BJ (cell line): Measurements from ENCODE around the gene ADCYAP1R1. TPM values are rescaled to one million over a fixed set of nuclear protein-coding genes. Genes with fewer than 3 reads are reported as not detected.

Experiments
- CTCF ChIA-PET: fragments of 350-600 bp; formaldehyde crosslinking; extraction: SDS; loops from one replicate; lab custom pipeline; 2021; ENCODE audit warnings: antibody characterized with exemption, inconsistent platforms; lab: Yijun Ruan, JAX
- POLR2A ChIA-PET: fragments of 300-600 bp; sonication (Branson Sonifier 250); formaldehyde crosslinking; extraction: SDS; loops from one replicate; lab custom pipeline; 2021; ENCODE audit warnings: antibody characterized with exemption; lab: Charles Lee
- DNase-seq: peaks from one replicate; pipeline ENCODE4 v3.0.0-alpha.2; 2011; ENCODE audit warnings: low read depth
- H3K27me3 ChIP-seq: 2 replicates; pipeline ENCODE4 v1.6.0; 2011; ENCODE audit warnings: low read length; ENCODE audit not compliant: control insufficient read depth, insufficient read depth
- H3K36me3 ChIP-seq: 2 replicates; pipeline ENCODE4 v1.5.1; 2011; ENCODE audit warnings: low read length; ENCODE audit not compliant: control insufficient read depth, insufficient read depth
- H3K4me3 ChIP-seq: 2 replicates; pipeline ENCODE4 v1.5.1; 2011; ENCODE audit warnings: low read depth, mild to moderate bottlenecking, control low read depth, low read length
- CTCF ChIP-seq: IDR thresholded peaks from 2 replicates; pipeline ENCODE4 v1.5.1; 2011; ENCODE audit warnings: low read depth, mild to moderate bottlenecking, control low read depth, inconsistent platforms, low read length, moderate library complexity; ENCODE audit not compliant: insufficient read depth
- polyA plus RNA-seq: library from polyadenylated mRNA; depleted of rRNA; stranded (reverse); fragments of >200 nt; gene quantifications from 2 replicates; pipeline ENCODE4 v1.2.3, GENCODE V29; 2011

ADCYAP1R1 gene
- polyA plus RNA-seq, 1 experiment: not detected

- no peaks in the 10 kb centered on the region for H3K36me3 ChIP-seq
- ChIA-PET POLR2A (no interaction called here), CTCF (interaction anchor here (1.0 to 1.8 kb wide), 2 partner anchors 12 to 127 kb away, joined by 3 to 7 read pairs; no protein-coding TSS in a partner anchor)
- DNase-seq: no peak
- TF ChIP-seq CTCF: no peak
- no peak overlapping the region for H3K4me3 ChIP-seq
- no peaks in the 10 kb centered on the region for H3K27me3 ChIP-seq
Observed at GRCh38 chr7:31110331-31111108, 58.4 kb downstream of the ADCYAP1R1 start.

- no peak for DNase-seq
- ChIA-PET CTCF (interaction anchor here (1.8 kb wide), 1 partner anchor 11 kb away, joined by 7 read pairs; no protein-coding TSS in a partner anchor), POLR2A (no interaction called here)
Observed at GRCh38 chr7:31111109-31111451, 59.0 kb downstream of the ADCYAP1R1 start.

GRCh38 chr7:31113660-31114059, 61.6 kb downstream of the ADCYAP1R1 start:
- TF ChIP-seq CTCF: no peak
- POLR2A ChIA-PET: no interaction called here
- Histone ChIP-seq H3K36me3 (no peaks in the 10 kb centered on the region), H3K27me3 (peaks cover 2% of the 10 kb centered on the region; the same call in 1 of the 2 replicates), H3K4me3 (no peak overlapping the region)
- no peak for DNase-seq
- CTCF ChIA-PET: interaction anchor here (1.5 to 3.4 kb wide), 2 partner anchors 9 to 21 kb away, joined by 5 to 18 read pairs; no protein-coding TSS in a partner anchor

More at GRCh38 chr7:31111109-31111451, 59.0 kb downstream of the ADCYAP1R1 start:
- Histone ChIP-seq H3K27me3 (no peaks in the 10 kb centered on the region), H3K36me3 (no peaks in the 10 kb centered on the region), H3K4me3 (no peak overlapping the region)
- TF ChIP-seq CTCF: no peak

- POLR2A ChIA-PET: no interaction called here
- no peak for DNase-seq
Observed at GRCh38 chr7:31114593-31115343, 62.7 kb downstream of the ADCYAP1R1 start.

More at GRCh38 chr7:31114593-31115343, 62.7 kb downstream of the ADCYAP1R1 start:
- H3K36me3 ChIP-seq: no peaks in the 10 kb centered on the region
- H3K27me3 ChIP-seq: peaks cover 2% of the 10 kb centered on the region; the same call in 1 of the 2 replicates
- TF ChIP-seq CTCF: no peak
- no peak overlapping the region for H3K4me3 ChIP-seq
- CTCF ChIA-PET: interaction anchor here (0.8 to 3.4 kb wide), 3 partner anchors 8 to 134 kb away, joined by 3 to 18 read pairs (median 5); no protein-coding TSS in a partner anchor
